KMS-11 (cell line): ENCODE data around the gene SERPINA5.

Experiments used
- H2AFZ ChIP-seq: fragments of 200-600 bp; sonication (generic); 2 replicates; pipeline ENCODE4 v1.6.1; 2016; ENCODE audit warnings: antibody characterized with exemption, mixed run types, low read depth
- H3K27ac ChIP-seq: fragments of 200-600 bp; sonication (generic); 2 replicates; pipeline ENCODE4 v1.6.1; 2016; ENCODE audit warnings: mild to moderate bottlenecking, mixed run types
- H3K27me3 ChIP-seq: fragments of 200-600 bp; sonication (generic); 2 replicates; pipeline ENCODE4 v1.6.1; 2017; ENCODE audit warnings: mild to moderate bottlenecking, low read depth, mixed run types, moderate library complexity; ENCODE audit not compliant: insufficient read depth
- H3K36me3 ChIP-seq: fragments of 200-600 bp; sonication (generic); 2 replicates; pipeline ENCODE4 v1.6.1; 2017; ENCODE audit warnings: mild to moderate bottlenecking, mixed run types; ENCODE audit not compliant: insufficient read depth
- H3K4me1 ChIP-seq: fragments of 200-600 bp; sonication (generic); 2 replicates; pipeline ENCODE4 v1.6.1; 2016; ENCODE audit warnings: mild to moderate bottlenecking, low read depth, mixed run types; ENCODE audit not compliant: poor library complexity, severe bottlenecking
- H3K4me2 ChIP-seq: fragments of 200-600 bp; sonication (generic); 2 replicates; pipeline ENCODE4 v1.7.0; 2016; ENCODE audit warnings: mild to moderate bottlenecking, mixed run types
- H3K4me3 ChIP-seq: fragments of 200-600 bp; sonication (generic); IDR thresholded peaks from 2 replicates; pipeline ENCODE4 v1.6.1; 2017; ENCODE audit warnings: low read depth, low read length, mixed read lengths; ENCODE audit not compliant: insufficient read depth
- H3K79me2 ChIP-seq: fragments of 200-600 bp; sonication (generic); 2 replicates; pipeline ENCODE4 v1.6.1; 2016; ENCODE audit warnings: low read depth, mixed run types; ENCODE audit not compliant: insufficient read depth
- H3K9ac ChIP-seq: fragments of 200-600 bp; sonication (generic); 2 replicates; pipeline ENCODE4 v1.6.1; 2016; ENCODE audit warnings: mild to moderate bottlenecking, mixed run types
- H4K20me1 ChIP-seq: fragments of 200-600 bp; sonication (generic); 2 replicates; pipeline ENCODE4 v1.6.1; 2016; ENCODE audit warnings: mild to moderate bottlenecking, mixed run types; ENCODE audit not compliant: insufficient read depth
- CTCF ChIP-seq: fragments of 200-600 bp; sonication (generic); conservative IDR thresholded peaks from 2 replicates; pipeline ENCODE4 v1.6.1; 2017; ENCODE audit warnings: low read depth, mild to moderate bottlenecking, antibody characterized with exemption, low read length, moderate library complexity, mixed read lengths

Gene SERPINA5

DNA sequence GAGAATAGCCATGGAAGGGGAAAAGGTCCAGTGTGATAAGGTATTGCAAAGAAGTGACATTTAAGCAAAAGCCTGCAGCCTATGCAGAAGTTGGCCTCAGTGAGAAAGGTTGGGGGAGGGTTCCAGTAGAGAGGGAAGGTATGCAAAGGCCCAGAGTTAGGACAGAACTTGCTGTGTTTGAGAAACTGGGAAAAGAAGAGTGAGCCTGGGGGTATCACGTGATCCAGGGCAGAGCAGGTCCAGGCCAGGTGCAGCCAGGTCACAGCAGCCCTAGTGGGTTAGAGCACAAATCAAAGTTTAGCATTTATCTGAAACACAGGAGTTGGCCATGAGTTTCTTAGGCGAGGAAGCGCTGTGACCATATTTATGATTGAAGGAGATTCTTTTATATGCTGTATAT lies 1.6 kb downstream of the SERPINA5 start:
- H3K27me3 ChIP-seq = no peaks in the 10 kb centered on the region
- no peak overlapping the region for H3K4me3 ChIP-seq
- no peaks in the 10 kb centered on the region for H3K4me1 ChIP-seq
- no peaks in the 10 kb centered on the region for H3K36me3 ChIP-seq
- H3K9ac ChIP-seq = no peak overlapping the region
- no peaks in the 10 kb centered on the region for H3K79me2 ChIP-seq
- no peak overlapping the region for H3K4me2 ChIP-seq
- no peak overlapping the region for H3K27ac ChIP-seq
- no peak for TF ChIP-seq CTCF
- H4K20me1 ChIP-seq = no peaks in the 10 kb centered on the region
- H2AFZ ChIP-seq = no peak overlapping the region

DNA sequence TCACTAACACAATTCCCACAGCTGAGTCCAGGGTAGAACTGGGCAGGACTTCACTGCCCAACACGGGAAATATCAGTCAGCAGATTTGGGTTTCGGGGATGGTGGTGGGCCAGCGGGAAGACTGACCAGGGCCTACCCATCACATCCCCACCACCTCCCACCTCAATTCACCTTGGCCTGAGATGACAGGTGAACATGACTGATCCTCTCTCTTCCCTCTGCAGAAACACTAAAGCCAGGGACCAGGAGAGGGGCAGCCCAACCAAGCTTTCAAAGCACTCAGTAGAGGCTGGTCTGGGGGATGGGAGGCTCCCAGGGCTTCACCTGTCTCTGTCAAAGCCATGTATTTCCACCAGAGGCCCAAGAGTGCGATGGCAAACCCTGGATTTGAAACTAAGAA lies 2.3 kb downstream of the SERPINA5 start:
- H2AFZ ChIP-seq = no peak overlapping the region
- no peak overlapping the region for H3K9ac ChIP-seq
- no peak for TF ChIP-seq CTCF
- H3K27me3 ChIP-seq = no peaks in the 10 kb centered on the region
- no peak overlapping the region for H3K4me3 ChIP-seq
- no peaks in the 10 kb centered on the region for H3K36me3 ChIP-seq
- H3K4me2 ChIP-seq = no peak overlapping the region
- no peaks in the 10 kb centered on the region for H3K4me1 ChIP-seq
- no peaks in the 10 kb centered on the region for H4K20me1 ChIP-seq
- no peak overlapping the region for H3K27ac ChIP-seq
- no peaks in the 10 kb centered on the region for H3K79me2 ChIP-seq

DNA sequence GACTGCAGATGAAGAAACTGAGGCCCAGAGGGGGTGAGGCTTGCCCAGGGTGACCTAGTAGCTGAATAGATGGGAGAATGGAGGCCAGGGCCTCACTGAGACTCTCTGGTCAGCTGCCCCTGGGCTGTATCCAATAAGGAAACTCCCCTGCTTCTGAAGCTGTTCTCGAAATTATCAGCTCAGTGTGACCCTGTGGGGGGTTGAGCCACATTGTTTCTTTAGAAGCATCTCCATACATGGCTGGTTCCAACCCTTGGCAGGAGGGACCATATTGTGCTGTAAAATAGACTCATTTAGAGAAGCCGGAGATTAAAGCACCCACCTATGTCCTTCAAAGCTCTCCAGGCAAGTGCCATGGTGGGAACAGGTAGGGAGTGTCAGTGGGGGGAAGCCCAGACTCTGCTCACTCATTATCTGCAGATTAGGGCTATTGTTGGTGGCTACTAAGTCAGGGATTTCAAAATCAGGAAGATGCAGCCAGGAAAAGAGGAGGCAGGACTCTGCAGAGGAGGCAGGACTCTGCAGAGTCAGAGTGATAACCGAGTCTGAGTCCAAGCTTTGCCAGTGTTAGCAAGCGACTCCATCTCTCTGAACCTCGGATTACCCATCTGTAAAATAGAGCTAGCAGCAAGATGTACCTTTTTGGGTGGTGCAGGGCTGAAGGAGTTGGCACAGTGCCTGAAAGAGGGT lies 3.5 kb downstream of the SERPINA5 start:
- Histone ChIP-seq H3K27me3 (no peaks in the 10 kb centered on the region), H3K9ac (no peak overlapping the region), H3K4me3 (no peak overlapping the region), H2AFZ (no peak overlapping the region), H3K4me2 (no peak overlapping the region), H3K27ac (no peak overlapping the region), H3K4me1 (no peaks in the 10 kb centered on the region), H3K79me2 (no peaks in the 10 kb centered on the region), H3K36me3 (no peaks in the 10 kb centered on the region), H4K20me1 (no peaks in the 10 kb centered on the region)
- no peak for TF ChIP-seq CTCF

- no peaks in the 10 kb centered on the region for H3K4me1 ChIP-seq
- H3K27me3 ChIP-seq = no peaks in the 10 kb centered on the region
- no peak overlapping the region for H3K4me3 ChIP-seq
- H3K4me2 ChIP-seq = no peak overlapping the region
- TF ChIP-seq CTCF = no peak
- no peaks in the 10 kb centered on the region for H3K79me2 ChIP-seq
- no peaks in the 10 kb centered on the region for H3K36me3 ChIP-seq
- H4K20me1 ChIP-seq = no peaks in the 10 kb centered on the region
- H3K27ac ChIP-seq = no peak overlapping the region
- no peak overlapping the region for H2AFZ ChIP-seq
- no peak overlapping the region for H3K9ac ChIP-seq
Measured at GRCh38 chr14:94586635-94587034, 5.4 kb downstream of the SERPINA5 start.
